ENCODE results near the gene RNF166. TPM values are rescaled to one million over a fixed set of nuclear protein-coding genes. Genes with fewer than 3 reads are reported as not detected.

The RNF166 gene
- total RNA-seq, 4 donors from 2014 or later, result 23.3 to 33.5 (median 27.5) TPM

DNA sequence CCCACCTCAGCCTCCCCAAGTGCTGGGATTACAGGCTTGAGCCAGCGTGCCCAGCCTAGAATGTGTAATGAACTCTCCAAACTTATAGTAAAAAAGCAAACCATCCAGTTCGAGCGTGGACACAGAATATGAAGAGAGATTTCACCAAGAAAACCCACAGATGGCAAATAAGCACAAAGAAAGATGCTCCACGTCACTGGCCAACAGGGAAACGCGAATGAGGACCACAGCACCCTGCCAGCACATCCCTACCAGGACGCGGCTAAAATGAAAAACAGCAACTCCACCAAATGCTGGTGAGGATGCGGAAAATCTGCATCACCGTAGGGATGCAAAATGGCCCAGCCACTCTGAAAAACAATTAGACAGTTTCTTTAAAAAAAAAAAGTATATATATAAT lies 44.7 kb downstream of the RNF166 start:
- WGBS, result 86% methylated on average over 10 of the region's 10 CpGs

DNA sequence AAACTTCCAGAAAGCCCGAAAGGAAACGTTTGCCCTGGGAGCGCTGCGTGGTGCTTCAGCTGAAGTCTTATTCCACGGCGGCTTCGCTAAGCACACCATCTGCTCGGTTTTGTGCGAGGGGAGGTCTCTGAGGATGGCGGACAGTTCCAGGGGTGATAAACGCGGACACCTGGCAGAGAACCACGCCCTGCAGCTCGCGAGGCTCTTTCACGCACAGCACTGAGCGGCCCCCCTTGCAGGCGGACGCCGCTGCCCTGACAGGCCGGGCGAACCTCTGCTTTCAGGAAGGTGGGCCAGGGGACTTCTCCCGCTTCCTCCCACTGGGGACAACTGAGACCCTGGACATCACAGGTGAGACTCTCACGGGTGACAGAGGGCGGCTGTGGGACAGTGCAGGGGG lies 47.0 kb downstream of the RNF166 start:
- 92% methylated on average over 10 of the region's 25 CpGs for WGBS
- Histone ChIP-seq H3K27me3 (no peaks in the 10 kb centered on the region), H3K9me3 (no peaks in the 10 kb centered on the region), H3K27ac (replicated peaks in 1 of 4) (no peak overlapping the region), H3K4me1 (peaks cover 14 to 24% (median 19%) of the 10 kb centered on the region in 4 donors), H3K36me3 (peaks cover 5 to 48% (median 35%) of the 10 kb centered on the region in 4 donors), H3K4me3 (no peak overlapping the region)
- intact Hi-C loops (cut with DNase I), result no loop called here
- TF ChIP-seq, protein P1, sequence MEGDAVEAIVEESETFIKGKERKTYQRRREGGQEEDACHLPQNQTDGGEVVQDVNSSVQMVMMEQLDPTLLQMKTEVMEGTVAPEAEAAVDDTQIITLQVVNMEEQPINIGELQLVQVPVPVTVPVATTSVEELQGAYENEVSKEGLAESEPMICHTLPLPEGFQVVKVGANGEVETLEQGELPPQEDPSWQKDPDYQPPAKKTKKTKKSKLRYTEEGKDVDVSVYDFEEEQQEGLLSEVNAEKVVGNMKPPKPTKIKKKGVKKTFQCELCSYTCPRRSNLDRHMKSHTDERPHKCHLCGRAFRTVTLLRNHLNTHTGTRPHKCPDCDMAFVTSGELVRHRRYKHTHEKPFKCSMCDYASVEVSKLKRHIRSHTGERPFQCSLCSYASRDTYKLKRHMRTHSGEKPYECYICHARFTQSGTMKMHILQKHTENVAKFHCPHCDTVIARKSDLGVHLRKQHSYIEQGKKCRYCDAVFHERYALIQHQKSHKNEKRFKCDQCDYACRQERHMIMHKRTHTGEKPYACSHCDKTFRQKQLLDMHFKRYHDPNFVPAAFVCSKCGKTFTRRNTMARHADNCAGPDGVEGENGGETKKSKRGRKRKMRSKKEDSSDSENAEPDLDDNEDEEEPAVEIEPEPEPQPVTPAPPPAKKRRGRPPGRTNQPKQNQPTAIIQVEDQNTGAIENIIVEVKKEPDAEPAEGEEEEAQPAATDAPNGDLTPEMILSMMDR (IDR thresholded peaks at IDR 0.05), result no peak
- TF ChIP-seq POLR2A (IDR thresholded peaks at IDR 0.05; ENCODE audit: low read depth) (no peak), EP300 (IDR thresholded peaks at IDR 0.05) (no peak), POLR2AphosphoS5 (IDR thresholded peaks at IDR 0.05) (no peak)
- no peak for DNase-seq (ENCODE audit: extremely low spot score)

More for the DNA sequence above, 44.7 kb downstream of the RNF166 start:
- no peak for DNase-seq (ENCODE audit: extremely low spot score)
- Histone ChIP-seq H3K9me3 (no peaks in the 10 kb centered on the region), H3K27ac (replicated peaks in 1 of 4) (no peak overlapping the region), H3K4me3 (no peak overlapping the region), H3K36me3 (peaks cover 5 to 25% (median 15%) of the 10 kb centered on the region in 4 donors), H3K27me3 (no peaks in the 10 kb centered on the region), H3K4me1 (peaks cover 16 to 26% (median 22%) of the 10 kb centered on the region in 4 donors)
- TF ChIP-seq POLR2A (IDR thresholded peaks at IDR 0.05; ENCODE audit: low read depth) (no peak), EP300 (IDR thresholded peaks at IDR 0.05) (no peak), POLR2AphosphoS5 (IDR thresholded peaks at IDR 0.05) (no peak)
- TF ChIP-seq, protein P1 (IDR thresholded peaks at IDR 0.05), result no peak
- intact Hi-C loops (cut with DNase I), result loop anchor here (5.0 kb wide), 1 partner anchor 46 kb away; the partner anchor contains the start of genes CTU2 and RNF166

DNA sequence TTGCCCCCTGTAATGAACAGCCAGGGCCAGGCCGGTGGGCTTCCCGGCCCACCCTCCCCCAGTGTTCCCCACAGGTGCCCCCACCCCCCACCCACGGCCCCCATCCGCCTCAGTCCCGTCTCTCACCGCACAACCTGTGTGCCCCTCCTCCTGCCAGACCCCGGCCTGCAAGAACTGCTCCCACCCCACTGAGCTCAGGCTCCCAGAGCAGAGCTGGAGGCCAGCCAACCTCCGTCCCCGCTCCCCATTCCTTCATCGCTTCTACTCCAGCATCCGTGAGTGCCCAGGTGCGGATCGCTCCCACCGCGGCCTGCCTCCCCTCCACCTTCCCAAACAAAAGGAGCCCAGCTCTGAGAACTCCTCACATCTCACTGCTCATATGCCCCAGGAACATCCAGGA lies 47.5 kb downstream of the RNF166 start:
- H3K4me3 ChIP-seq, result no peak overlapping the region
- 86% methylated on average over 11 of the region's 15 CpGs for WGBS
- H3K27ac ChIP-seq (replicated peaks in 1 of 4), result no peak overlapping the region
- no peak for DNase-seq (ENCODE audit: extremely low spot score)
- H3K36me3 ChIP-seq, result peaks cover 5 to 52% (median 39%) of the 10 kb centered on the region in 4 donors
- no peaks in the 10 kb centered on the region for H3K27me3 ChIP-seq
- intact Hi-C loops (cut with DNase I), result no loop called here
- peaks cover 9 to 19% (median 14%) of the 10 kb centered on the region in 4 donors for H3K4me1 ChIP-seq
- TF ChIP-seq, protein P1 (IDR thresholded peaks at IDR 0.05), result no peak
- TF ChIP-seq EP300 (IDR thresholded peaks at IDR 0.05) (no peak), POLR2A (IDR thresholded peaks at IDR 0.05; ENCODE audit: low read depth) (no peak), POLR2AphosphoS5 (IDR thresholded peaks at IDR 0.05) (no peak)
- no peaks in the 10 kb centered on the region for H3K9me3 ChIP-seq

DNA sequence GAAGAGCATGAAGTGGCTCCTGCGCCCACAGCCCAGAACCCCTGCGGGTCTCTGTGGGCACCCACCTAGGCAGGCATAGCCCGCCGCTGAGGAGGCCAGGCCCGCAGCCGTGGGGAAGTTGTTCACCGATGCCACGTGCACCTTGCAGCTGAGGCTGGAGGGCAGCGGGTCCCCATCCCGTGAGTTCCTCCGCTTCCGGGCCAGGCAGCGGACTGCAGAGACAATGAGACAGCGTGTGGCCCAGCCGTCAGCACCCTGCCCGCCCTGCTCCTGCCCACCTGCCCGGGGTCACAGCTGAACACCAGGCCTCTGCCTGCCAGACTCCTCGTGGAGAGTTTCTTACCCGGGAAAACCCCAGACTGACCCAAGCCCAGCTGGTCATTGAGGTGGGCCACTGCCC lies 48.8 kb downstream of the RNF166 start:
- DNase-seq (ENCODE audit: extremely low spot score), result no peak
- Histone ChIP-seq H3K27ac (replicated peaks in 1 of 4) (no peak overlapping the region), H3K4me1 (peaks cover 7 to 15% (median 12%) of the 10 kb centered on the region in 4 donors), H3K36me3 (peaks cover 5 to 66% (median 50%) of the 10 kb centered on the region in 4 donors), H3K4me3 (no peak overlapping the region), H3K9me3 (no peaks in the 10 kb centered on the region), H3K27me3 (peaks cover 0 to 9% (median 0%) of the 10 kb centered on the region in 4 donors)
- no peak for TF ChIP-seq EP300 (IDR thresholded peaks at IDR 0.05)
- no peak for TF ChIP-seq POLR2AphosphoS5 (IDR thresholded peaks at IDR 0.05)
- TF ChIP-seq POLR2A (IDR thresholded peaks at IDR 0.05; ENCODE audit: low read depth), result no peak
- intact Hi-C loops (cut with DNase I), result no loop called here
- WGBS, result 86% methylated on average over 8 of the region's 19 CpGs

DNA sequence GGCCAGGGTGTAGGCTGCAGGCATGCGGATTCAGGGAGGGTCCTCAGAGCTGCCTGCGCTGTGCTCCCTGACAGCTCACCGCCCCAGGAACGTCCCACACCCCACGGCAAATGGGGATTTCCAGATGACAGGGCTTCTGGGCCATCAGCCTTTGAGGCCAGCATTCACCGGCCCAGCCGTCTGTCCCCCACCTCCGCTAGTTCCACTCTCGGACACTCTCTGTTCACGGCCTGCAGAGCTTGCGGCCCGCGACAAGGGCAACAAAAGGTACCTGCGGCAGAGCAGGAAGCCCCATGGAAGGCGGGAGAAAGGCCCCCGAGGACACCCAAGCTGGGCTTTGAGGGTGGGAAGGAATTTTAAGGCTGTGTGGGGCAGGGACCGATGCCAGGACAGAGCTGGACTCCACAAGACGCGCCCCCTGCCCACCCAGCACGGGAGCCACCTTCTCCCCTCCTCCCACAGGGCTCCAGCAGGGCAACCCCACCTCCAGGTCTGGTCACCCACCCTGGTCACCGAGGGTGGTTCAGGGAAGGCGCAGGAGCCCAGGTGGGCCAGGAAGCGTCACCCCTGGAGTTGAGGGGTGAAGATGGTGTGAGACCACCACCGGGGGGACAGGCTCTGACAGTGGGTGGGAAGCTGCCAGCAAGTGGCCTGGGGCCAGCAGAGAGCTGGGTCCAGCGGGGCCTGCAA lies 49.8 kb downstream of the RNF166 start:
- DNase-seq (ENCODE audit: extremely low spot score), result no peak
- TF ChIP-seq, protein P1 (IDR thresholded peaks at IDR 0.05), result no peak
- TF ChIP-seq POLR2AphosphoS5 (IDR thresholded peaks at IDR 0.05) (no peak), EP300 (IDR thresholded peaks at IDR 0.05) (no peak), POLR2A (IDR thresholded peaks at IDR 0.05; ENCODE audit: low read depth) (no peak)
- Histone ChIP-seq H3K4me3 (no peak overlapping the region), H3K36me3 (peaks cover 5 to 68% (median 51%) of the 10 kb centered on the region in 4 donors), H3K4me1 (peaks cover 6 to 13% (median 9%) of the 10 kb centered on the region in 4 donors), H3K27ac (replicated peaks in 1 of 4) (no peak overlapping the region), H3K27me3 (peaks cover 0 to 18% (median 0%) of the 10 kb centered on the region in 4 donors), H3K9me3 (no peaks in the 10 kb centered on the region)
- WGBS, result 83% methylated on average over 19 of the region's 25 CpGs
- intact Hi-C loops (cut with DNase I), result no loop called here

Data from esophagus muscularis mucosa (tissue), 4 donors.